ENCODE measurements around the gene IRGQ.

IRGQ gene

DNA sequence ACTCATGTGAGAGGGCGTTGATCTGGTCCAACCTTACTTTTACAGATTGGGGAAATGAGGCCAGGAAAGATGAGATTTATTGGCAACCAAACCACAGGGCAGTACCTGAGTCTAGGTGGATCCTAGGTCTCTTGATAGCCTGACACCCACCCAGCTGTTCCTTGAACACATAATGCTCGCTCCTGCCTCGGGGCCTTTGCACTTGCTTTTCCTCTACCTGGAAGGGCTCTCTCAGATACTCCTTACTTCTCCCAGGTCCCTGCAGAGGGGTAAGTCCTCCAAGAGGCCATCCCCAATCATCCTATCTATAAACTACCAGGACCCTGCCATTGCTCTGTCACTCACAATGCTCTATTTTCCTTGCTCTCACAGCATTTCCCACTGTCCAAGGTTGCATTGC, 55.6 kb downstream of the IRGQ start:
- Histone ChIP-seq H3K36me3 (ENCODE audit: control insufficient read depth, insufficient read depth, low read length) (peaks cover 82% of the 10 kb centered on the region), H3K27ac (ENCODE audit: low read depth, low read length, severe bottlenecking) (no peak overlapping the region), H3K9me3 (ENCODE audit: control insufficient read depth, low read length) (peaks cover 9% of the 10 kb centered on the region), H3K4me3 (ENCODE audit: extremely low read depth, insufficient read depth, low read length, poor library complexity, severe bottlenecking) (no peak overlapping the region), H3K4me1 (ENCODE audit: control insufficient read depth, insufficient read depth, low read length, poor library complexity, severe bottlenecking) (no peaks in the 10 kb centered on the region)
- WGBS, 2 experiments (ENCODE audit: insufficient coverage in 2 of 2), result 100% methylated on average over 2 of the region's 3 CpGs

DNA sequence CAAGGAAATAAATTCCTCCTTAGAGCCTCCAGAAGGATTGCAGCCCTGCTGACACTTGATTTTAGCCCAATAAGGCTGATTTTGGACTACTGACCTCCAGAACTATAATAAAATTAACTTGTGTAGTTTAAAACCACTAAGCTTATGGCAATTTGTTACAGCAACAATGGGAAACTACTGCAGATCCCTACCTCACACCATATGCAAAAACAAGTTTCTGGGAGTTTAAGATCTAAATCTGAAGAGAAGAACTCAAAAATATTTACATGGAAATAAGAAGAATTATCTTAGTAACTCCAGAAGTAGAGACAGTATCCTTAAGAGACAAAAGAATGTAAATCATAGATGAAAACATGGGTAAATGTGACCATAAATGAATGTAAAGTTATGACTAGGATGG, 57.0 kb downstream of the IRGQ start:
- H3K36me3 ChIP-seq (ENCODE audit: control insufficient read depth, insufficient read depth, low read length), result peaks cover 72% of the 10 kb centered on the region
- no peak overlapping the region for H3K27ac ChIP-seq (ENCODE audit: low read depth, low read length, severe bottlenecking)
- no peaks in the 10 kb centered on the region for H3K4me1 ChIP-seq (ENCODE audit: control insufficient read depth, insufficient read depth, low read length, poor library complexity, severe bottlenecking)
- peaks cover 9% of the 10 kb centered on the region for H3K9me3 ChIP-seq (ENCODE audit: control insufficient read depth, low read length)
- no peak overlapping the region for H3K4me3 ChIP-seq (ENCODE audit: extremely low read depth, insufficient read depth, low read length, poor library complexity, severe bottlenecking)

DNA sequence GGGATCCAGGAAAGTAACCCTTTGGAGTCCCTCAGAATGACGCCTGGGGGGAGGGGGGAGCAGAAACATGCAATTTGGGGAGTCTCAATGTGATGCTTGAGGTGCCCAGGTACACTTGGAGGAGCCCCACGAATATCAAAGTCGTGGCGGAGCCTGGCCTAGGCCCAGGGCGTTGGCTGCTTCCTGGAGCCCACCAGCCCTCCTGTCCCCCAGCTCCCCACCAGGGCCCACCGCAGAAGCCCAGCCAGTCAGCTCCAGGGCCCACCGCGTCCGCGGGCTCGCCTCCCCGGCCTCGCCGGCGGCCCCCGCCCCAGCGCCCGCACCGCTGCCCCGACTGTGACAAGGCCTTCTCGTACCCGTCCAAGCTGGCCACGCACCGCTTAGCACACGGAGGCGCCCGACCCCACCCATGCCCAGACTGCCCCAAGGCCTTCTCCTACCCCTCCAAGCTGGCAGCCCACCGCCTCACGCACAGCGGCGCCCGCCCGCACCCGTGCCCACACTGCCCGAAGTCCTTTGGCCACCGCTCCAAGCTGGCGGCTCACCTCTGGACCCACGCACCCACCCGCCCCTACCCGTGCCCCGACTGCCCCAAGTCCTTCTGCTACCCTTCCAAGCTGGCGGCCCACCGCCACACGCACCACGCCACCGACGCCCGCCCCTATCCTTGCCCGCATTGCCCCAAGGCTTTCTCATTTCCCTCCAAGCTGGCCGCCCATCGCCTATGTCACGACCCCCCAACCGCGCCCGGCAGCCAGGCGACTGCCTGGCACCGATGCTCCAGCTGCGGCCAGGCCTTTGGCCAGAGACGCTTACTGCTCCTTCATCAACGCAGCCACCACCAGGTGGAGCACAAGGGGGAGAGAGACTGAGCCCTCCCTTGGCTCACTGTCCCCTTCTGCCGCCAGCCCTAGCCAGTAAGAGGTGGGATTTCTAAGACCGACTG, 60.8 kb downstream of the IRGQ start:
- Histone ChIP-seq H3K9me3 (ENCODE audit: control insufficient read depth, low read length) (peaks cover 9% of the 10 kb centered on the region), H3K36me3 (ENCODE audit: control insufficient read depth, insufficient read depth, low read length) (peaks cover 38% of the 10 kb centered on the region), H3K4me3 (ENCODE audit: extremely low read depth, insufficient read depth, low read length, poor library complexity, severe bottlenecking) (no peak overlapping the region), H3K27ac (ENCODE audit: low read depth, low read length, severe bottlenecking) (no peak overlapping the region), H3K4me1 (ENCODE audit: control insufficient read depth, insufficient read depth, low read length, poor library complexity, severe bottlenecking) (peaks cover 7% of the 10 kb centered on the region)
- 85 to 87% methylated on average over 40 to 61 of the region's 62 CpGs for WGBS, 2 experiments (ENCODE audit: insufficient coverage in 2 of 2)

Data from mesodermal cell (in vitro differentiated cells).